Tibial nerve (tissue), 4 donors: ENCODE results near the gene FAM228B.

ENCODE experiments used
- EP300 ChIP-seq, 2 donors: sonication (generic); formaldehyde crosslinking; IDR thresholded peaks; one replicate each; pipeline ENCODE4 v1.6.1; 2017; ENCODE audit warnings: antibody characterized with exemption in 2 of 2, mild to moderate bottlenecking in 1 of 2
- POLR2A ChIP-seq, 2 donors: fragments of 450-650 bp; IDR thresholded peaks; one replicate each; pipeline ENCODE4 v1.6.1; 2017; ENCODE audit warnings: antibody characterized with exemption in 2 of 2, mild to moderate bottlenecking in 2 of 2, moderate library complexity in 2 of 2
- TF ChIP-seq, protein P1 (sequence below), 5 experiments: fragments of 200-600 bp in 3 of 5; fragments of 450-650 bp in 2 of 5; sonication (generic) in 3 of 5; IDR thresholded peaks; one replicate each; pipeline ENCODE4 v1.5.1; 2016 to 2019; ENCODE audit warnings: antibody characterized with exemption in 5 of 5, mild to moderate bottlenecking in 3 of 5, moderate library complexity in 2 of 5

DNA sequence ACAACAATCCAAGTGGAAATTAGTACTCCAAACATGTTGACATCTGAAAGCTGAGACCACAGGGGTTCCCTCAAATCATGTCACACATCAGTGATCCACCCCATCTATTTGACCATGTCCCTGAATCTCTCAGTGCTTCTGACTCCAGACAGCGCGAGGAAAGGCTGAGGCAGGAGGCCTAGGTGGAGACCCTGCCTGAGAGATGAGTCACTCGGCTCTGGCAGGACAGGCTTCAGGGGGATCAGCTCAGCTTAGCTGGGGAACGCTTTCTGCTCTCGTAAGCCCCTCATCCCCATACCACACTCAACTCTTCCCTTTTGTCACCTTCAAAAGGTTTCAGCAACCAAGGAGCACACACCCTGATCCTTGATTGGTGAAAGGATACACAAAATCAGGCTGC, 45.8 kb downstream of the FAM228B start:
- TF ChIP-seq, protein P1, sequence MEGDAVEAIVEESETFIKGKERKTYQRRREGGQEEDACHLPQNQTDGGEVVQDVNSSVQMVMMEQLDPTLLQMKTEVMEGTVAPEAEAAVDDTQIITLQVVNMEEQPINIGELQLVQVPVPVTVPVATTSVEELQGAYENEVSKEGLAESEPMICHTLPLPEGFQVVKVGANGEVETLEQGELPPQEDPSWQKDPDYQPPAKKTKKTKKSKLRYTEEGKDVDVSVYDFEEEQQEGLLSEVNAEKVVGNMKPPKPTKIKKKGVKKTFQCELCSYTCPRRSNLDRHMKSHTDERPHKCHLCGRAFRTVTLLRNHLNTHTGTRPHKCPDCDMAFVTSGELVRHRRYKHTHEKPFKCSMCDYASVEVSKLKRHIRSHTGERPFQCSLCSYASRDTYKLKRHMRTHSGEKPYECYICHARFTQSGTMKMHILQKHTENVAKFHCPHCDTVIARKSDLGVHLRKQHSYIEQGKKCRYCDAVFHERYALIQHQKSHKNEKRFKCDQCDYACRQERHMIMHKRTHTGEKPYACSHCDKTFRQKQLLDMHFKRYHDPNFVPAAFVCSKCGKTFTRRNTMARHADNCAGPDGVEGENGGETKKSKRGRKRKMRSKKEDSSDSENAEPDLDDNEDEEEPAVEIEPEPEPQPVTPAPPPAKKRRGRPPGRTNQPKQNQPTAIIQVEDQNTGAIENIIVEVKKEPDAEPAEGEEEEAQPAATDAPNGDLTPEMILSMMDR (IDR thresholded peaks at IDR 0.05) = no peak
- TF ChIP-seq EP300 (IDR thresholded peaks at IDR 0.05) (no peak), POLR2A (IDR thresholded peaks at IDR 0.05) (no peak)
